Keratinocyte (primary cell): ENCODE results near the gene TMPRSS2. TPM values are rescaled to one million over a fixed set of nuclear protein-coding genes. Genes with fewer than 3 reads are reported as not detected.

ENCODE experiments used
- DNase-seq: peaks from one replicate; pipeline ENCODE4 v3.0.0-alpha.2; 2011; ENCODE audit warnings: low read depth, missing footprints, low spot score
- FAIRE-seq: peaks from 2 replicates; lab custom pipeline; 2011; peaks lifted over from hg19 to GRCh38; lab: Jason Lieb, UNC
- H2AFZ ChIP-seq: 2 replicates; pipeline ENCODE4 v1.6.0; 2012; ENCODE audit warnings: low read length, control low read depth, inconsistent platforms; ENCODE audit not compliant: control insufficient read depth
- H3K27ac ChIP-seq: 2 replicates; pipeline ENCODE4 v1.5.1; 2011; ENCODE audit warnings: low read length; ENCODE audit not compliant: control insufficient read depth, insufficient read depth
- H3K27me3 ChIP-seq: 3 replicates; pipeline ENCODE4 v1.6.0; 2011; ENCODE audit warnings: low read length; ENCODE audit not compliant: control insufficient read depth, insufficient read depth; ENCODE audit errors: extremely low read depth
- H3K36me3 ChIP-seq, 2 experiments: 2 replicates in 1 of 2; 3 replicates in 1 of 2; pipeline ENCODE4 v1.5.1; 2011; ENCODE audit warnings: low read length in 2 of 2, mild to moderate bottlenecking in 1 of 2; ENCODE audit not compliant: control insufficient read depth in 2 of 2, insufficient read depth in 2 of 2; ENCODE audit errors: extremely low read depth in 1 of 2
- H3K4me1 ChIP-seq: 3 replicates; pipeline ENCODE4 v1.5.1; 2011; ENCODE audit warnings: low read length; ENCODE audit not compliant: control insufficient read depth, insufficient read depth; ENCODE audit errors: extremely low read depth
- H3K4me2 ChIP-seq: 3 replicates; pipeline ENCODE4 v1.6.0; 2011; ENCODE audit warnings: low read depth, low read length; ENCODE audit not compliant: control insufficient read depth, insufficient read depth; ENCODE audit errors: extremely low read depth
- H3K4me3 ChIP-seq, 3 experiments: fragments of 200-600 bp in 1 of 3; sonication (generic) in 1 of 3; 2 replicates in 2 of 3; 3 replicates in 1 of 3; pipeline ENCODE4 v1.5.1; 2011 to 2016; ENCODE audit warnings: low read length in 3 of 3, mild to moderate bottlenecking in 3 of 3, control low read depth in 2 of 3, inconsistent platforms in 1 of 3, low read depth in 1 of 3, mixed read lengths in 1 of 3, mixed run types in 1 of 3, moderate library complexity in 1 of 3; ENCODE audit not compliant: control insufficient read depth in 2 of 3, insufficient read depth in 2 of 3; ENCODE audit errors: extremely low read depth in 1 of 3
- H3K79me2 ChIP-seq: 2 replicates; pipeline ENCODE4 v1.6.0; 2012; ENCODE audit warnings: low read length; ENCODE audit not compliant: control insufficient read depth, insufficient read depth
- H3K9ac ChIP-seq: 3 replicates; pipeline ENCODE4 v1.6.0; 2011; ENCODE audit warnings: low read length; ENCODE audit not compliant: control insufficient read depth, insufficient read depth; ENCODE audit errors: extremely low read depth
- H3K9me1 ChIP-seq: 3 replicates; pipeline ENCODE4 v1.6.0; 2011; ENCODE audit warnings: low read length; ENCODE audit not compliant: control insufficient read depth, insufficient read depth; ENCODE audit errors: extremely low read depth
- H3K9me3 ChIP-seq: 2 replicates; pipeline ENCODE4 v1.5.1; 2012; ENCODE audit warnings: low read depth, low read length; ENCODE audit not compliant: control insufficient read depth
- H4K20me1 ChIP-seq: 3 replicates; pipeline ENCODE4 v1.6.0; 2011; ENCODE audit warnings: low read length; ENCODE audit not compliant: control insufficient read depth, insufficient read depth; ENCODE audit errors: extremely low read depth
- EZH2 ChIP-seq: IDR thresholded peaks from one replicate; pipeline ENCODE4 v1.6.1; 2012; ENCODE audit warnings: inconsistent platforms, mild to moderate bottlenecking, low read length, moderate library complexity
- dilution Hi-C: fragments of 300-500 bp; cut with MboI; formaldehyde crosslinking; loops from one replicate; pipeline ENCODE4 v1.7.0; 2020; ENCODE audit warnings: low sequenced_read_pairs; ENCODE audit not compliant: extremely low pct_ligation_motif_present
- polyA plus RNA-seq, 5 experiments: library from polyadenylated mRNA; depleted of rRNA in 3 of 5; stranded (reverse) in 3 of 5; stranded (forward) in 1 of 5; unstranded in 1 of 5; fragments of >200 nt; gene quantifications; 1 replicate in 1 of 5; 2 replicates in 3 of 5; 3 replicates in 1 of 5; pipeline versions ENCODE4 v1.2.1 to v1.2.3, GENCODE V29; 2011 to 2012; ENCODE audit warnings: missing spikeins in 2 of 5, low read depth in 1 of 5, low replicate concordance in 1 of 5
- TF ChIP-seq, protein P1 (sequence below), 3 experiments: IDR thresholded peaks in 1 of 3; conservative IDR thresholded peaks in 1 of 3; optimal IDR thresholded peaks in 1 of 3; 2 replicates in 2 of 3; 3 replicates in 1 of 3; pipeline versions ENCODE3 to v1.5.1; 2011; ENCODE audit warnings: low read length in 3 of 3, mild to moderate bottlenecking in 3 of 3, moderate library complexity in 2 of 3, control low read depth in 1 of 3, inconsistent platforms in 1 of 3; ENCODE audit not compliant: insufficient read depth in 2 of 3; ENCODE audit errors: extremely low read depth in 1 of 3

Gene TMPRSS2
- polyA plus RNA-seq, 1 donor (not counting 4 experiments of a cell fraction or from before 2014, with no cell fraction given) = not detected

DNA sequence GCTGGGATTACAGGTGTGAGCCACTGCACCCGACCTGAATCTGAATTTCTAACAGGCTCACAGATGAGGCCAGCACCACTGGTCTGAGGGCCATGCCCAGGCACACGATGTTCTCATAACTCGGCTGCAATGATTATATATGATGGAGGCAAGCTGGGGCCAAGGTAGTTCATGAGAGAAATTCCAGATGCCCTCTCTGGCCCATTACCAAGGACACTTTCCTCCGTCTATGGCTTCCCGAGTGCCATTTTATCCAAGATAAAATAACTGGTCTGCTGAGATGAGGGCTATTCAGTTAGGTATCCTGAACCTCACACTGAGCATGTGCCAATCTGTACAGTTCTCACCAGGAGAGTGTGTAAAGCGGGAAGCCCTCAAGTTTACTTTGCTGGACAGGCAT lies 16.5 kb downstream of the TMPRSS2 start:
- Histone ChIP-seq H3K4me1 (no peaks in the 10 kb centered on the region), H3K9ac (no peak overlapping the region), H3K4me2 (no peak overlapping the region), H3K36me3 (no peaks in the 10 kb centered on the region), H3K9me3 (no peaks in the 10 kb centered on the region), H3K27ac (no peak overlapping the region), H3K4me3 (no peak overlapping the region), H3K27me3 (no peaks in the 10 kb centered on the region), H3K9me1 (no peaks in the 10 kb centered on the region), H4K20me1 (no peaks in the 10 kb centered on the region), H2AFZ (no peak overlapping the region), H3K79me2 (no peaks in the 10 kb centered on the region)
- no peak for FAIRE-seq
- DNase-seq = no peak
- no peak for TF ChIP-seq EZH2
- TF ChIP-seq, protein P1, sequence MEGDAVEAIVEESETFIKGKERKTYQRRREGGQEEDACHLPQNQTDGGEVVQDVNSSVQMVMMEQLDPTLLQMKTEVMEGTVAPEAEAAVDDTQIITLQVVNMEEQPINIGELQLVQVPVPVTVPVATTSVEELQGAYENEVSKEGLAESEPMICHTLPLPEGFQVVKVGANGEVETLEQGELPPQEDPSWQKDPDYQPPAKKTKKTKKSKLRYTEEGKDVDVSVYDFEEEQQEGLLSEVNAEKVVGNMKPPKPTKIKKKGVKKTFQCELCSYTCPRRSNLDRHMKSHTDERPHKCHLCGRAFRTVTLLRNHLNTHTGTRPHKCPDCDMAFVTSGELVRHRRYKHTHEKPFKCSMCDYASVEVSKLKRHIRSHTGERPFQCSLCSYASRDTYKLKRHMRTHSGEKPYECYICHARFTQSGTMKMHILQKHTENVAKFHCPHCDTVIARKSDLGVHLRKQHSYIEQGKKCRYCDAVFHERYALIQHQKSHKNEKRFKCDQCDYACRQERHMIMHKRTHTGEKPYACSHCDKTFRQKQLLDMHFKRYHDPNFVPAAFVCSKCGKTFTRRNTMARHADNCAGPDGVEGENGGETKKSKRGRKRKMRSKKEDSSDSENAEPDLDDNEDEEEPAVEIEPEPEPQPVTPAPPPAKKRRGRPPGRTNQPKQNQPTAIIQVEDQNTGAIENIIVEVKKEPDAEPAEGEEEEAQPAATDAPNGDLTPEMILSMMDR (optimal IDR thresholded peaks at IDR 0.05 in 1 of 3, IDR thresholded peaks at IDR 0.05 in 1 of 3, conservative IDR thresholded peaks at IDR 0.05 in 1 of 3; ENCODE audit: extremely low read depth in 1 of 3, insufficient read depth in 2 of 3, low read length in 3 of 3) = no peak
- dilution Hi-C loops = no loop called here

GRCh38 chr21:41490330-41490729 lies 17.6 kb downstream of the TMPRSS2 start:
- dilution Hi-C loops = no loop called here

More at GRCh38 chr21:41490330-41490729, 17.6 kb downstream of the TMPRSS2 start:
- TF ChIP-seq, protein P1 (optimal IDR thresholded peaks at IDR 0.05 in 1 of 3, IDR thresholded peaks at IDR 0.05 in 1 of 3, conservative IDR thresholded peaks at IDR 0.05 in 1 of 3; ENCODE audit: extremely low read depth in 1 of 3, insufficient read depth in 2 of 3, low read length in 3 of 3) = no peak
- no peak for TF ChIP-seq EZH2
- no peaks in the 10 kb centered on the region for H4K20me1 ChIP-seq
- no peaks in the 10 kb centered on the region for H3K4me1 ChIP-seq
- no peaks in the 10 kb centered on the region for H3K9me3 ChIP-seq
- no peaks in the 10 kb centered on the region for H3K27me3 ChIP-seq
- no peak overlapping the region for H3K27ac ChIP-seq
- DNase-seq = no peak
- no peaks in the 10 kb centered on the region for H3K79me2 ChIP-seq
- no peak overlapping the region for H3K9ac ChIP-seq
- H3K36me3 ChIP-seq = no peaks in the 10 kb centered on the region
- FAIRE-seq = no peak
- no peak overlapping the region for H2AFZ ChIP-seq
- no peaks in the 10 kb centered on the region for H3K9me1 ChIP-seq
- no peak overlapping the region for H3K4me2 ChIP-seq
- H3K4me3 ChIP-seq = no peak overlapping the region
